HG03354 (cell line): ENCODE measurements around the gene HTR3D.
"Not testable (repeated sequence)": the region's sequence is repeated elsewhere in the genome, so short reads cannot be mapped to it uniquely, and the experiment has no call there.

Experiments
- ATAC-seq: cut with Tn5 transposase; IDR thresholded peaks from one replicate; pipeline ENCODE4 v1.9.1; 2021; ENCODE audit warnings: mild to moderate bottlenecking; ENCODE audit not compliant: unreplicated experiment, poor library complexity, severe bottlenecking

HTR3D gene

DNA sequence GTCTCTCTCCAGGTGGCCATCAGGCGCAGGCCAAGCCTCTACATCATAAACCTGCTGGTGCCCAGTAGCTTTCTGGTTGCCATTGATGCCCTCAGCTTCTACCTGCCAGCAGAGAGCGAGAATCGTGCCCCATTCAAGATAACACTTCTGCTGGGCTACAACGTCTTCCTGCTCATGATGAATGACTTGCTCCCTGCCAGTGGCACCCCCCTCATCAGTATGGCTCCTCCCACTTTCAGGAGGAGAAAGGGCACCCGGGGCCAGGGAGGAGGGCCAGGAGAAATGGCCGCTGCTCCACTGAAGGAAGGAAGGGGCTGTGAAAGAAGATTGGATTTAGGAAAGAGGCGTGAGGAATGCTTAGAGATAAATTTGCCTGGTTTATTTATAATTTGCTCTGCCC, 27.9 kb downstream of the HTR3D start:
- no peak for ATAC-seq

DNA sequence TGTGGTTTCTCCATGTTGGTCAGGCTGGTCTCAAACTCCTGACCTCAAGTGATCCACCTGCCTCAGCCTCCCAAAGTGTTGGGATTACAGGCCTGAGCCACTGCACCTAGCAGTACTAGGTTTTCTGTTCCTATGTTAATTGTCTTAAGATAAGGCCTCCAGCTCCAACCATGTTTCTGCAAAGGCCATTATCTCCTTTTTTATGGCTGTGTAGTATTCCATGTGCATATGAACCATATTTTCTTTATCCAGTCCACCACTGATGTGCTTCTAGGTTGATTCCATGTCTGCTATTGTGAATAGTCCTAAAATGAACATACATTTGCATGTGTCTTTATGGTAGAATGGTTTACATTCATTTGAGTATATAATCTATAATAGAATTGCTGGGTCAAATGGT, 31.1 kb downstream of the HTR3D start:
- no peak for ATAC-seq

DNA sequence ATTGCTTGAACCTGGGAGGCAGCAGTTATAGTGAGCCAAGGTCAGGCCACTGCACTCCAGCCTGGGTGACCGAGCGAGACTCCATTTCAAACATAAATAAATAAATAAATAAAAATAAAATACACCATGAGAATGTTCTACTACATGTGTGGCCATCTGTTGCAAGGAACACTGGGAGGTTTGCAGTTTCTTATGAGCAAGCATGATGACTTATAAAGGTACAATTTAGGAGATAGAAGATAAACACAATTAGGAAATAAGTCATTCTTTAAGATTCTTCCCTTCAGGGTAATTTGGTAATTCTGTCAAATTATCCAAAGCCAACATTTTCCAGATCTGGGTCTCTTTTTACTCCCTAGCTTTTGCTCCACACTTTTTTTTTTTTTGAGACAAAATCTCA, 34.7 kb downstream of the HTR3D start:
- ATAC-seq, result no peak

DNA sequence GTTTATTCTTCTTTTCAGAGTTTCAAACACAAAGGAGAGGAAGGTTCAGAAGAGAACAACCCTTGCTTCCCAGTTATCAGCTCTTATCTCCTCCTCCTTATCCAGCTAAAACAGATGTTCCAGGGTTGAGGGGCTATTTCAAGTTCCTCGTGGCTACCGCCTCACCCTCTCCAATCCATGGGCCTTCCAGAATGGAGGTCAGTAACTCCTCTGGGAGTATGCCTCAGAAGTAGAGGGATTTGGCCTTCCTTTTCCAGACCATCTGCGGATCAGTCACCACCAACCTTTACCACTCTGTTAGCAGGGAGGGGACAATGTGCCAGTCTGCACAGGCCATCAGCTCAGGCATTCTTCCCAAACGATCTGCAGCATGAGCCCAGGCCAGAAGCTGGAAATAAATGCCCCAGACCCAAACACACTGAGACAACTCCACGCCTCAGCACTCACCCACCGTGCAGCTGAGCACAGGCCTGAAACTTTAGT, 36.1 kb downstream of the HTR3D start:
- no peak for ATAC-seq

DNA sequence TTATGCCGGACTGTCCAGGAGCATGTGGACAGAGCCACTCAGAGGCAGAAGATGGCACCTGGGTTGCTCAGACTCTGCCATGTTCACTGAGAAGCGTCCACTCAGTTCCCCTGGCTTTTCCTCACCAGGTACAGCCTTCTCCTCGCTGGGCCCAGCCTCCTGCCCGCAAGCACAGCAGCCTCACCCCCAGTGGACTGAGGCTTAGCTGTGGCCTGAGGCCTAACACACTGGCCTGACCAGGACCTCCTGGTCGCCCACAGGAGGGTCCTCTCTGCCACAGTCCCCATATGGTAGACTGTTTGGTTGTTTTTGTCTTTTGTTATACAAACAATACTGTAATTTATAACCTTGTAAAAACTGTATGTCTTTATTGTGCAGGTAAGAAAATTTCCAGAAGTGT, 36.8 kb downstream of the HTR3D start:
- ATAC-seq, result no peak

DNA sequence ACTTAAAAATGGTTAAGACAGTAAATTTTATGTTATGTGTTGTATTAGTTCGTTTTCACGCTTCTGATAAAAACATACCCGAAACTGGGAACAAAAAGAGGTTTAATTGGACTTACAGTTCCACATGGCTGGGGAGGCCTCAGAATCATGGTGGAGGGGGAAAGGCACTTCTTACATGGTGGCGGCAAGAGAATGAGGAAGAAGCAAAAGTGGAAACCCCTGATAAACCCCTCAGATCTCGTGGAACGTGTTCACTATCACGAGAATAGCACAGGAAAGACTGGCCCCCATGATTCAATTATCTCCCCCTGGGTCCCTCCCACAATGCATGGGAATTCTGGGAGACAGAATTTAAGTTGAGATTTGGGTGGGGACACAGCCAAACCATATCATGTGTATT, 39.6 kb downstream of the HTR3D start:
- not testable (repeated sequence) for ATAC-seq

DNA sequence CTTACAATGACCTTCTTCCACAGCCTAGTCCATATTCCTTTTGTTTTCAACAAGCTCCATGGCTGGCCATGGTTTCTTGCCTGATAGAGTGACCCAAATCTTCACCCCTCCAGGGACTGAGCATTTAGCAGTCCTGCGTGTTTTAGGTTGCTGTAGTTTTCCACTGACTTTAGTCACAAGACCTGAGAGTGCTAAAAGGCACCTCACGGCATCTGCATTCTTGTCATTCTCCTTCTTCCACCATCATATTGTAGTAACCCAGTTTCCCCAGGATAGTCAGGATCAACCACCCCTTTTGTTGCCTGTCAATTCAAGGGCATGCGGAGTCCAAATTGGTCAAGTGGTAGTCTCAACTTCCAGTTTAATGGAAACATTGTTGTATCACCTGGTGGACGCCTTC, 42.1 kb downstream of the HTR3D start:
- no peak for ATAC-seq

DNA sequence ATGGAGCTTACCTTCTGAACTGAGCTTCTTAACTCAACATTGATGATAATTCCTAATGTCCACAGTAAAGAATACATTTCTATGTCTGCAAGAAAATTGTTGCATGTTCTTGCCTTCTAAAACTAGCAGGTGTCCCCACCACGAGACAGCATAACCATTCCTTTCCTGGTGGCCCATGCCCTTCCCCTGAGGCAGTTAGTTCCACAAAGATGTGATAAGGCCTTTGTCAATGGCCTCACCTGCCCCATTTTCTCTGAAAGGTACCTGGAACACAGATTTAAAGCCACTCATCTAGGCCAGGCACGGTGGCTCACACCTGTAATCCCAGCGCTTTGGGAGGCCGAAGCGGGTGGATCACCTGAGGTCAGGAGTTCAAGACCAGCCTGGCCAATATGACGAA, 44.4 kb downstream of the HTR3D start:
- ATAC-seq, result no peak

DNA sequence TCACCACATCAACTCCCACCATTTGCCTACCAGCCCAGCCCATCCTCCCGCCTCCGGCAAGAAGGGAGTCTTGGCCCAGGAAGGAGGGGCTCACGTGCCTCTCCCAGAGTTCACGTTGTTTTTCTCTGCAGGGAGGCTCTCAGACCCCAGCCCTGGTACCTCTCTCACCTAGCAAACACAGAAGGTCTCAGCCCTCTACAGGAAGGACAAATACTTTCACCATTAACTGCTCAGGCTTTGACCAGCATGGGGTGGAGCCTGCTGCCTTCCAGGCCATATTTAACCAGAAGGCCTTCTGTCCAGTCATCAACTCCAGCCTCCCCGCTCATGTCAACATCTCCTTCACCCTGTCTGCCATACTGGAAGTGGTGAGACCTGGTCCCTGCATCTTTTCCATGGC, 46.3 kb downstream of the HTR3D start:
- no peak for ATAC-seq

DNA sequence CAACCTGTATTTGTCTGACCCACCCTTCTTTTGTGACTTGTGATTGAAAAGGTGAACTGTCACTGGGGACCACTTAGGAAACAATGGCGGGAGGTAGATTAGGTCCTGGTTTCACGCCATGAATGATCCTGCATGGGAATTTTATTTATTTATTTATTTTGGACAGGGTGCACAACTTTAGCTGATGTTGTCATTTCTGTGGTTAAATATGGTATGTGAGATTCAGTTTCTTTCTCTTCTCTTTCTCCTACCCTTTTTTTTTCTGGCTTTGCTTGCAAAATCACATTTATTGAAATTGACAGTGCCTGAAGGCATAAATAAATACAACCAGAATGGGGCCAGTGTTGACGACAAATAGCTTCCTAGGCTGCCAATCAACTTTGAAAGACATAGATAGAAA, 47.3 kb downstream of the HTR3D start:
- ATAC-seq, result no peak

DNA sequence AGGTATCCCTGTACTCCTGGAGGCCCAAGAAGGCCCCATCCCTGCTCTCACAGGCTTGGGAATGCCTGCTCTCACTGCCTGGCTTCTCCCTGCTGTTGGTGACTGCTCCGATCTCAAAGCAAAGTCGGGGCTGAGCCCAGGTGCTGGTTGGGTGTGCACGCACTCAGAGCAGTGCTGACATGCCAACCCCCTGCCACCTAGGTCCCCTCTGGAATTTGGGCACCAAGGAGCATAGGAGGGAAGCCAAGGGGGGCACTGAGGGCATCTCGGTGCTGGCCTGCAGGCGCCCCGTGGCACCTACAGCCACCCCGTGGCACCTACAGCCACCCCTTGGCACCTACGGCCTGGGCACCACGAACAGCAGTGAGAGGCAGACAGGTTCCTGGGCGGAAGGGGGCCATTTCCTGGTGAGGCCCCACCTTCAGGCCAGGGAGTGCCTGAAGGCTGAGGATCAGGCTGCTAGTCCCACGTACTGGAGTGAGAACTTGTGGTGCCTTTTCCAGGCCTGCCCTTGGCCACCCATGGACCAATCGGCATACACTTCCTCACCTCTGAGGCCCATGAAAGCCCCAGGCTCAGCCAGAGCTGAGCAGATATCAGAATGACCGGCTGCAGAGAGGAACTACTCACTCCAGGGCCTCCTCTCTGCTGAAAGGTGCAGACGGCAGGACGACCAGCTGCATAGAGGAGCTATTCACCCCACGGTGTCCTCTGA, 49.7 kb downstream of the HTR3D start:
- ATAC-seq, result no peak

DNA sequence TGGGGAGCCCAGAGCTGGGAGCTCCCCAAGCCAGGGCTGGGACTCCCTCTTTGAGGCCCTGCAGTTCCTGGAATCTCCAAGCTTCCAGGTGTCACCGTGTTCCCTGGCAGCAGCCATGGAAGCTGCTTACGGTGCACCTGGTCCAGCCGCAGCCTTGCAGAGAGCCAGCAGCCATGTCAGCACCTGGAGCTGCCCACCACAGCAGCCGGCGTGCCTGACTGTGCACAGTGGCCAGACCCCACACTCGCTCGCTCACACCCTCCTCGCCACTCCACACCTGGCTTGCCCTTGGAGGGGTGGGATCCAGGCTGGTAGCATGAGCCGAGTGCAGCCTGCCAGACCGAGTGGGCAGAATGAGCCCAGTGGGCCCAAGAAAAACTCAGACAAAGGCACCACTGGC, 50.5 kb downstream of the HTR3D start:
- ATAC-seq, result no peak

DNA sequence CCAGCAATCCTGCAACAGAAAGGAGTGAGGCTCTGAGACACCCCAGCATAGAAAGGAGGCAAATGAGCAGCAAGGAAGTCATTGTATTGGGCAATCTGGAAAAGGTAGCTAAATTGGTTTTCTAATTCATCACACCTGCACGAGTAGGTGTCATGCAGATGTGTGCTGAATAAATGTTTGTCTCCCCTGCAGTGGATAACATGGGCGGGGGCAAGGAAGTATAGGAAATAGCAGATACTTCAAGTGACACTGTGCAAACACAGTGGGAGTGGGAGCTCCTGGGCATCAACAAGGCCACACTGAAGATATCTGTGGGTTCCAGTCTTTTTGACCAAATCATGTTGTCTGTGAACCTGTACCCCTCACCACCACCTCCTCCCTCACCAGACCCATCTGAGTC, 50.9 kb downstream of the HTR3D start:
- ATAC-seq, result no peak

DNA sequence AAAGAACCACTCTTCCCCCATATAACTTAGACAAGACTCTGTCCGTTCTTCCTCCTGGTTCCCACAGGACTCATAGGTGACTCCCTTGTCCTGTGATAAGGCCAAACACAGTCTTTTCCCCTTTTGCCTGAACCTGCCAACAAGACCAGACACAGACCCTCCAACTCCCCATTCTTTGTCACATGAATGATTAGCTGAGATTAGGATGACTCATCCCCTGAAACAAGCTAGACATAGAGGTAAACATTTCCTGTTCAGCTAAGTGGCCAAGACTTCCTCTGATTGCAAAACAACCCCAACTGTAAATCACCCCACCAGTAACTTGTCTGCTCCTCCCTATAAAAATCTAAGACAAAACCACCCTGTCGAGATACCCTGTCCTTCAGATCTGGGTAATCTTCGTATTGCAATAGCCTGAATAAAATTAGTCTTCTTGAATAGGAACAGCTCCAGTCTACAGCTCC, 53.9 kb downstream of the HTR3D start:
- no peak for ATAC-seq
